ENCODE data around the gene SPON2.

The SPON2 gene

DNA sequence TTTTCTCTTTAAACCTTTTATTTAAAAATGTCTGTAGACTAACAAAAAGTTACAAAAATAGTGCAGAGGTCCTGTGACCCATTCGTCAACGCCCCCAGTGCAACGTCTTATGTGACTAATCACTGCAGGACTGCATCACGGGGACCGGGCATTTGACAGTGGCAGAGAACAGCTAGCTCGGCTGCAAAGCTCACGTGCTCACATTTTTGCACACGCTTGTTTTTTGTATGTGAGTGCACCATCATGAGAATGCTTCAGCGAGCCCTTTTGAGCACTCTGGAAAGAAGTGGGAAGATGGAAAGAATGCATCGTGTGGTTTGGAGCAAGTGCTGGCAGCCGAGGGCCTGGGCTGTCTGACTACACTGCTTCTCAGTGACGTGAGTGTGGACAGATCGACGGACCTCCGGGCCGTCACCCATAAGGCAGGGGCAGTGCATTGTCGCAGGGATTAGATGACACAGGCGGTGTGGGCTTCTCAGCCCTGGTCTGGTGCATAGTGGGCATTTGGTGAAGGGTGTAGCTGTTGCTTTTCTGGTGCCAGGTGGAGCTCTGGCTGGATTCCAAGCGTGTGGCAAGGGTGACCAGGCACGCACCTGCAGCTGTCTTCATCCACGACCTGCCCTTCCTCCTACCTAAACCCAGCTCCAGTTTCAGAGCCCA is 17.7 kb downstream of the SPON2 start:
- DNase-seq (ENCODE audit: extremely low spot score) = no peak
- ChIA-PET POLR2A (no interaction called here), CTCF (no interaction called here)
- no peak for TF ChIP-seq ELF4 (IDR thresholded peaks at IDR 0.05)
- TF ChIP-seq SP1 (IDR thresholded peaks at IDR 0.05) = no peak

DNA sequence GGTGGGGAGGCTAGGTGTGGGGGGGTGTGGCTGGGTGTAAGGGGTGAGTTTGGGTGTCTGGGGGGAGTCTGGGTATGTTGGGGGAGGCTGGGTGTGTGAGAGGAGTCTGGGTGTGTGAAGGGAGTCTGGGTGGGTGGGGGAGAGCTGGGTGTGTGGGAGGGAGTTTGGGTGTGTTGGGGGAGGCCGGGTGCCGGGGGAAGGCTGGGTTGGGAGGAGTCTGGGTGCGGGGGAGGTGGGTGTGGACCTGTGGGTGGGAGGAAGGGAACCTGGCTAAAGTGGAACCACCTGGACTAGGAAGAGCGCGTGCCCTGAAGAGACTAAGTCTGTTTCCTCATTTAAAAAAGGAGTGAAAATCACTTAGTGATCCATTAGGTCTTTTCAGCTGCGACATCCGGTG is 18.3 kb downstream of the SPON2 start:
- no peak for DNase-seq (ENCODE audit: extremely low spot score)
- TF ChIP-seq FOXA1 (IDR thresholded peaks at IDR 0.05) (no peak), NFRKB (IDR thresholded peaks at IDR 0.05) (no peak), HDGF (IDR thresholded peaks at IDR 0.05; ENCODE audit: borderline replicate concordance) (no peak), ARNT (IDR thresholded peaks at IDR 0.05) (no peak), BHLHE40 (IDR thresholded peaks at IDR 0.05; ENCODE audit: borderline replicate concordance) (no peak), ZNF384 (IDR thresholded peaks at IDR 0.05) (no peak), ELF4 (IDR thresholded peaks at IDR 0.05) (no peak), CTBP1 (IDR thresholded peaks at IDR 0.05; ENCODE audit: borderline replicate concordance) (no peak), FOXM1 (IDR thresholded peaks at IDR 0.05; ENCODE audit: borderline replicate concordance) (no peak), L3MBTL2 (conservative IDR thresholded peaks at IDR 0.05) (no peak), SP1 (IDR thresholded peaks at IDR 0.05) (no peak)
- TF ChIP-seq, protein P1, sequence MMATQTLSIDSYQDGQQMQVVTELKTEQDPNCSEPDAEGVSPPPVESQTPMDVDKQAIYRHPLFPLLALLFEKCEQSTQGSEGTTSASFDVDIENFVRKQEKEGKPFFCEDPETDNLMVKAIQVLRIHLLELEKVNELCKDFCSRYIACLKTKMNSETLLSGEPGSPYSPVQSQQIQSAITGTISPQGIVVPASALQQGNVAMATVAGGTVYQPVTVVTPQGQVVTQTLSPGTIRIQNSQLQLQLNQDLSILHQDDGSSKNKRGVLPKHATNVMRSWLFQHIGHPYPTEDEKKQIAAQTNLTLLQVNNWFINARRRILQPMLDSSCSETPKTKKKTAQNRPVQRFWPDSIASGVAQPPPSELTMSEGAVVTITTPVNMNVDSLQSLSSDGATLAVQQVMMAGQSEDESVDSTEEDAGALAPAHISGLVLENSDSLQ (IDR thresholded peaks at IDR 0.05) = no peak
- CTCF ChIA-PET = no interaction called here
- POLR2A ChIA-PET = no interaction called here

DNA sequence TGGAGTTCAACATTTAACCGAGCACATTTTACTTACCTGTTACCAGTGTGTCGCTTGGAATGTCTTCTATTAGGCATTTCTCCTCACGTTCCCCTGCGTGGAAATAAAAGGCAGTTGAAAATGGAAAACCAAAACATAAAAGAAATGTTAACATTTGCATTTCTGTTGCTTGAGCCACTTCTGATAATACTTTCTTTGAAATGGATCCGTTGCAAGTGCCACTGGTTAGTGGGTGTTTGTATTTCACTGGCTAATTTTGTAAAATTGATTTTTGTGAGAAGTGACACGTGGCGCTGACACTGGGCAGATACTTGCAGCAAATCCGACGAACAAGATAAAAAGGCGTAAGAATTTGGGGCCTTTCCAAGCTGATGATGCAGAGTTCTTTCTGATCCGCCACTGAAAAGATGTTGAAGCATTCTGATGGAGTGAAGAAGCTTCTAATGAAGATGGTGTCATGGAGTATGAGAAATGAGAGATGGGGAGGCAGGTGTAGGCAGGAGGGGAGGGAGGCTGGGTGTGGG is 18.8 kb downstream of the SPON2 start:
- TF ChIP-seq SUZ12 (IDR thresholded peaks at IDR 0.05) = no peak
- TF ChIP-seq SP1 (IDR thresholded peaks at IDR 0.05) = no peak
- TF ChIP-seq LEF1 (IDR thresholded peaks at IDR 0.05; ENCODE audit: borderline replicate concordance) = no peak
- TF ChIP-seq ZNF384 (IDR thresholded peaks at IDR 0.05) = no peak
- no peak for TF ChIP-seq FOXA1 (IDR thresholded peaks at IDR 0.05)
- no peak for TF ChIP-seq CTBP1 (IDR thresholded peaks at IDR 0.05; ENCODE audit: borderline replicate concordance)
- no peak for DNase-seq (ENCODE audit: extremely low spot score)
- CTCF ChIA-PET = interaction anchor here (1.0 kb wide), 1 partner anchor 114 kb away, joined by 3 read pairs; no protein-coding TSS in a partner anchor
- POLR2A ChIA-PET = no interaction called here

DNA sequence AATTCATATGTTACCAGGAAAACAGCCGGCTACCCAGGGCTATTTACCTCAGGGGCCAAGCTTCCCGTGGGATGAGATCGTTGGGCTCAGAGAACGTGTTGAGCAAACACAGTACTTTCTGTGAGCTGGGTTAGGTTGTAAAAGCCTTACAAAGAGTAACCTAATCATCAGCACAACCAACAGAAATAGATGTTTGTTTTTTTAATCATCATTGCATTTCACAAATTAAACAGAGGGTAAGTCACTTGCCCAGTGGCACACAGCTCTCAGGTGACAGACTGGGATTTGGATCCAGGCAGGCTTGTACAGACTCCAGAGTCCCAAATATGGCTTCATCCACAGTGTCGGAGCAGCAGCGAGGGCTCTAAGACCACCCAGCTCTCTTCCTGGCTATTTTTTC is 20.1 kb downstream of the SPON2 start:
- ChIA-PET POLR2A (no interaction called here), CTCF (interaction anchor here (0.5 to 1.4 kb wide), 2 partner anchors 21 to 293 kb away, joined by 4 to 5 read pairs; no protein-coding TSS in a partner anchor)
- no peak for DNase-seq (ENCODE audit: extremely low spot score)
- TF ChIP-seq, protein P1 (IDR thresholded peaks at IDR 0.05) = no peak
- TF ChIP-seq HDGF (IDR thresholded peaks at IDR 0.05; ENCODE audit: borderline replicate concordance) (no peak), FOXA1 (IDR thresholded peaks at IDR 0.05) (no peak), CTBP1 (IDR thresholded peaks at IDR 0.05; ENCODE audit: borderline replicate concordance) (no peak)

DNA sequence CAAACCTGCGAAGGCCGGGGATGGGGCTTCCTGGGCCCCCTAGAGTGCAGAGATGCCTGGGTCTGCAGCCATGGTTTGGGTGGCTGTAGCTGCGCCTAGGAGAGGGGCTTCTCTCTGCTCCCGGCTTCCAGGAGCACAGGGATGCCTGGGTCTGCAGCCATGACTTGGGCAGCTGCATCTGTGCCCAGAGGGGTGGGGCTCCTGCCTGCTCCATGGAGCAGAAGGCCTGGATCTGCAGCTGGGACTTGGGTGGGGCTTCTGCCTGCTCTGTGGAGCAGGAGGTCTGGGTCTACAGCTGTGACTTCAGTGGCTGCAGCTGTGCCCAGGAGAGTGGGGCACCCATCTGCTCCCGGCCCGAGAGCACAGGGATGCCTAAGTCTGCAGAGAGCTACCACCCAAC is 20.8 kb downstream of the SPON2 start:
- ChIA-PET POLR2A (no interaction called here), CTCF (interaction anchor here (0.5 to 1.4 kb wide), 2 partner anchors 21 to 294 kb away, joined by 4 to 5 read pairs; no protein-coding TSS in a partner anchor)
- DNase-seq (ENCODE audit: extremely low spot score) = no peak
- TF ChIP-seq TARDBP (IDR thresholded peaks at IDR 0.05) (no peak), FOXK2 (IDR thresholded peaks at IDR 0.05) (no peak), L3MBTL2 (conservative IDR thresholded peaks at IDR 0.05) (no peak), SUZ12 (IDR thresholded peaks at IDR 0.05) (no peak), ARNT (IDR thresholded peaks at IDR 0.05) (no peak), ZNF384 (IDR thresholded peaks at IDR 0.05) (no peak), SP1 (IDR thresholded peaks at IDR 0.05) (no peak), BHLHE40 (IDR thresholded peaks at IDR 0.05; ENCODE audit: borderline replicate concordance) (no peak), FOXA1 (IDR thresholded peaks at IDR 0.05) (no peak), CTBP1 (IDR thresholded peaks at IDR 0.05; ENCODE audit: borderline replicate concordance) (no peak), ELF4 (IDR thresholded peaks at IDR 0.05) (no peak), FOXM1 (IDR thresholded peaks at IDR 0.05; ENCODE audit: borderline replicate concordance) (no peak)
- TF ChIP-seq, protein P1 (IDR thresholded peaks at IDR 0.05) = no peak

DNA sequence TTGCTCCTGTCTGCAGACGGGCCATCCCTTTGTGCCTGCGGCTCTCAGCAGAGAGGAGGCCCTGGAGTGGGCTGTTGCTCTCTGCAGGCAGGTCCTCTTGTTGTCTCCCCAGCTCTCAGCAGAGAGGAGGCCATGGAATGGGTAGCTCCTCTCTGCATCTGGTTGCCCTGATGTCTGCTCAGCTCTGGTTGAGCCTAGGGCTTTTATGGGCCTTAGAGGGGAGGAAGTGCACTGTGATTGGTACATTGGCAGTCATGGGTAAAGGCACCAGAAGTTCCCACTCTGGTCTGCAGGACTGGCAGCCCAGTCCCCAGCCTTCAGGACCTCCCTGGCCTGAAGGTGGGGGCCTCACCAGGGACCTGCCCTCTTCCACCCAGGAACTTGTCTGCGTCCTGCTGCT is 21.5 kb downstream of the SPON2 start:
- ChIA-PET CTCF (no interaction called here), POLR2A (interaction anchor here (1.3 kb wide), 1 partner anchor 195 kb away, joined by 5 read pairs; no protein-coding TSS in a partner anchor)
- TF ChIP-seq ELF4 (IDR thresholded peaks at IDR 0.05) (no peak), FOXK2 (IDR thresholded peaks at IDR 0.05) (no peak), ARNT (IDR thresholded peaks at IDR 0.05) (no peak), LEF1 (IDR thresholded peaks at IDR 0.05; ENCODE audit: borderline replicate concordance) (no peak), CTBP1 (IDR thresholded peaks at IDR 0.05; ENCODE audit: borderline replicate concordance) (no peak), FOXM1 (IDR thresholded peaks at IDR 0.05; ENCODE audit: borderline replicate concordance) (no peak), NFRKB (IDR thresholded peaks at IDR 0.05) (no peak), TARDBP (IDR thresholded peaks at IDR 0.05) (no peak), HDGF (IDR thresholded peaks at IDR 0.05; ENCODE audit: borderline replicate concordance) (no peak), L3MBTL2 (conservative IDR thresholded peaks at IDR 0.05) (no peak), SUZ12 (IDR thresholded peaks at IDR 0.05) (no peak), ZNF384 (IDR thresholded peaks at IDR 0.05) (no peak), BHLHE40 (IDR thresholded peaks at IDR 0.05; ENCODE audit: borderline replicate concordance) (no peak), FOXA1 (IDR thresholded peaks at IDR 0.05) (no peak), SP1 (IDR thresholded peaks at IDR 0.05) (no peak)
- TF ChIP-seq, protein P1 (IDR thresholded peaks at IDR 0.05) = no peak
- no peak for DNase-seq (ENCODE audit: extremely low spot score)

Data from HEK293T (cell line).